ENCODE measurements around the gene TEX44. TPM values are rescaled to one million over a fixed set of nuclear protein-coding genes. Genes with fewer than 3 reads are reported as not detected.

TEX44 gene
- not detected in 2 replicates for total RNA-seq

DNA sequence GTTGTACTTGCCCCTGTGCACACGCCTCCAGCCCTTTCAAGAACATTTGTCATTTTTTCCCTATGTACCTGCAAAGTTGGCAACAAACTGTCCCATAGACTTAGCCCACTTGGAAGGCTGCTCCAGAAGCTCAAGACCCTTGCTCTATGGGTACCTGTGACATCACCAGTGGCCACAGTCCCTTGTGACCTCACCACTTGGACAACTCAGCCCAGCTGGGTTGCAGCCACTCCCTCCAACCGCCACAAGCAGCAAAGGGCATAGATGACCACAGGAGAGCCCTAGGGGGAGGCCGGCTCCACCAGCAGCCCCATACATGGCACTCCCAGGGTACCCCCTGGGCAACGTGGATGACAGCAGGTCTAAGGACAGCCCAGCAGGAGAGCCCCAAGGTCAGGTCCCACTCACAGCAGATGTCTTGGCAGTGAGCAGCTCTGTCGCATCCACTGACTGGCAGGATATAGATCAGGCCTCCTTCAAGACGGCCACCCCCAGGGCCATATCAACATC, at the start of gene TEX44:
TSS of gene TEX44 (plus strand) at position 229 of the 510 bp plus-strand sequence. CDS start at position 317, 88 bp downstream.

Other genes with a start within 250 kb of the TEX44 start
- 0.33 and 0.67 TPM in 2 replicates for gene B3GNT7, start 197.2 kb upstream of the TEX44 start, total RNA-seq
- gene NCL, start 128.4 kb upstream of the TEX44 start, total RNA-seq = 152 and 258 TPM in 2 replicates
- not detected in 2 replicates for gene NMUR1, start 62.4 kb upstream of the TEX44 start, total RNA-seq
- gene PTMA, start 115.7 kb downstream of the TEX44 start, total RNA-seq = 1,152 and 1,307 TPM in 2 replicates
- gene PDE6D, start 188.4 kb downstream of the TEX44 start, total RNA-seq = 25.5 and 27.8 TPM in 2 replicates
- gene COPS7B, start 193.6 kb downstream of the TEX44 start, total RNA-seq = 22.9 and 24.8 TPM in 2 replicates

Data from vein endothelial cell (primary cell).